Activated T-helper 1 cell treated with anti-CD3 and anti-CD28 coated beads, Interleukin-2, amount 50 U/mL, for 16 hours (primary cell): Measurements from ENCODE around the gene POLDIP3.
A peak's percentile ranks its signal among the peaks of the same experiment; 100 is the strongest.

Experiments
- DNase-seq, 2 donors: peaks; one replicate each; pipeline ENCODE4 v3.0.0-alpha.2; 2020; ENCODE audit warnings: low read depth in 1 of 2, low spot score in 1 of 2

The POLDIP3 gene

GRCh38 chr22:42642806-42643633, 28.3 kb upstream of the POLDIP3 start:
- no peak for DNase-seq

GRCh38 chr22:42641801-42642413, 27.2 kb upstream of the POLDIP3 start:
- DNase-seq, result no peak

- DNase-seq, result no peak
Measured at GRCh38 chr22:42639541-42640241, 25.0 kb upstream of the POLDIP3 start.

GRCh38 chr22:42637555-42637954, 22.9 kb upstream of the POLDIP3 start:
- DNase-seq, result no peak

GRCh38 chr22:42636506-42636905, 21.8 kb upstream of the POLDIP3 start:
- no peak for DNase-seq

GRCh38 chr22:42635531-42635930, 20.8 kb upstream of the POLDIP3 start:
- DNase-seq, result no peak

GRCh38 chr22:42633013-42633412, 18.3 kb upstream of the POLDIP3 start:
- no peak for DNase-seq

GRCh38 chr22:42632096-42632495, 17.4 kb upstream of the POLDIP3 start:
- no peak for DNase-seq

- DNase-seq, result no peak
Measured at GRCh38 chr22:42630901-42631602, 16.4 kb upstream of the POLDIP3 start.

GRCh38 chr22:42630211-42630610, 15.5 kb upstream of the POLDIP3 start:
- no peak for DNase-seq

- DNase-seq, result no peak
Measured at GRCh38 chr22:42627981-42628380, 13.3 kb upstream of the POLDIP3 start.

- no peak for DNase-seq
Measured at GRCh38 chr22:42626951-42627625, 12.4 kb upstream of the POLDIP3 start.

- DNase-seq, result no peak
Measured at GRCh38 chr22:42626431-42626830, 11.7 kb upstream of the POLDIP3 start.

- DNase-seq, result no peak
Measured at GRCh38 chr22:42625416-42625815, 10.7 kb upstream of the POLDIP3 start.

- no peak for DNase-seq
Measured at GRCh38 chr22:42624551-42625106, 9.9 kb upstream of the POLDIP3 start.

- no peak for DNase-seq
Measured at GRCh38 chr22:42623756-42624441, 9.2 kb upstream of the POLDIP3 start.

GRCh38 chr22:42623301-42623751, 8.6 kb upstream of the POLDIP3 start:
- no peak for DNase-seq

GRCh38 chr22:42622061-42622710, 7.5 kb upstream of the POLDIP3 start:
- DNase-seq, result no peak

- peak in 1 of 2 donors; percentile 34 for DNase-seq
Measured at GRCh38 chr22:42621505-42622002, 6.9 kb upstream of the POLDIP3 start.
